Activated CD8-positive, alpha-beta T cell treated with anti-CD3 and anti-CD28 coated beads for 36 hours (primary cell): Measurements from ENCODE around the gene RNPC3. TPM values are rescaled to one million over a fixed set of nuclear protein-coding genes. Genes with fewer than 3 reads are reported as not detected.

Source experiments
- ATAC-seq: fragments of 200-7000 bp; cut with Tn5 transposase; one replicate; pipeline ENCODE4 v1.10.0; 2021; ENCODE audit warnings: mild to moderate bottlenecking, moderate library complexity
- CTCF ChIA-PET: fragments of 350-600 bp; sonication (Branson Sonifier 250); formaldehyde crosslinking; loops from one replicate; lab custom pipeline; 2021; ENCODE audit warnings: antibody characterized with exemption; lab: Charles Lee
- POLR2A ChIA-PET: fragments of 350-600 bp; sonication (Branson Sonifier 250); formaldehyde crosslinking; loops from one replicate; lab custom pipeline; 2021; ENCODE audit warnings: antibody characterized with exemption; lab: Charles Lee
- DNase-seq: peaks from one replicate; pipeline ENCODE4 v3.0.0-alpha.2; 2020
- H3K27ac Mint-ChIP-seq: one replicate; pipeline ENCODE4 v1.8.0; 2021; ENCODE audit warnings: mild to moderate bottlenecking, mixed read lengths
- H3K27me3 Mint-ChIP-seq: one replicate; pipeline ENCODE4 v1.8.0; 2021; ENCODE audit warnings: mixed read lengths
- H3K36me3 Mint-ChIP-seq: one replicate; pipeline ENCODE4 v1.8.0; 2021; ENCODE audit warnings: low read depth, mixed read lengths
- H3K4me1 Mint-ChIP-seq: one replicate; pipeline ENCODE4 v1.8.0; 2021; ENCODE audit warnings: low read depth, mixed read lengths
- H3K4me3 Mint-ChIP-seq: one replicate; pipeline ENCODE4 v1.8.0; 2021; ENCODE audit warnings: mild to moderate bottlenecking, moderate library complexity, mixed read lengths
- H3K9me3 Mint-ChIP-seq: one replicate; pipeline ENCODE4 v1.8.0; 2021; ENCODE audit warnings: mixed read lengths
- CTCF ChIP-seq: fragments of 200-600 bp; IDR thresholded peaks from one replicate; pipeline ENCODE4 v1.8.0; 2022; ENCODE audit warnings: antibody characterized with exemption, mild to moderate bottlenecking
- intact Hi-C: fragments of 100-400 bp; cut with micrococcal nuclease; formaldehyde crosslinking; loops from one replicate; pipeline ENCODE4 v1.10.0; 2022
- total RNA-seq, 2 experiments: library from RNA; stranded (reverse); gene quantifications; one replicate each; pipeline ENCODE4 v1.2.3, GENCODE V29; 2021

Gene RNPC3
- total RNA-seq, 2 experiments from 2014 or later, result 22.8 to 23.2 TPM

- DNase-seq, result peak; percentile 19
- Mint-ChIP-seq H3K9me3 (peaks cover 15% of the 10 kb centered on the region), H3K27ac (peak overlapping the region; percentile 95), H3K27me3 (no peaks in the 10 kb centered on the region), H3K4me1 (peaks cover 38% of the 10 kb centered on the region), H3K4me3 (peak overlapping the region; percentile 16), H3K36me3 (peaks cover 26% of the 10 kb centered on the region)
- ATAC-seq, result peak; percentile 31
- POLR2A ChIA-PET, result interaction anchor here (1.4 kb wide), 1 partner anchor 11 kb away, joined by 3 read pairs; the partner anchor contains the start of gene RNPC3
- TF ChIP-seq CTCF, result peak; percentile 71
- intact Hi-C loops, result no loop called here
- CTCF ChIA-PET, result interaction anchor here (0.6 to 2.5 kb wide), 7 partner anchors 11 to 1992 kb away, joined by 3 to 23 read pairs (median 4); partner anchors contain the start of gene RNPC3
Measured at GRCh38 chr1:103514920-103515503, 10.5 kb upstream of the RNPC3 start.

- POLR2A ChIA-PET, result interaction anchor here (1.4 kb wide), 1 partner anchor 9 kb away, joined by 3 read pairs; the partner anchor contains the start of gene RNPC3
- Mint-ChIP-seq H3K27ac (peak overlapping the region; percentile 95), H3K27me3 (no peaks in the 10 kb centered on the region), H3K4me3 (peak overlapping the region; percentile 16), H3K4me1 (peaks cover 38% of the 10 kb centered on the region), H3K36me3 (peaks cover 14% of the 10 kb centered on the region), H3K9me3 (peaks cover 9% of the 10 kb centered on the region)
- DNase-seq (no peak), ATAC-seq (peak; percentile 48)
- TF ChIP-seq CTCF, result no peak
- intact Hi-C loops, result no loop called here
- CTCF ChIA-PET, result no interaction called here
Measured at GRCh38 chr1:103516283-103516682, 9.2 kb upstream of the RNPC3 start.

- DNase-seq (peak; percentile 3), ATAC-seq (peak; percentile 68)
- H3K4me1 Mint-ChIP-seq, result peaks cover 38% of the 10 kb centered on the region
- peak overlapping the region; percentile 95 for H3K27ac Mint-ChIP-seq
- ChIA-PET POLR2A (interaction anchor here (1.4 kb wide), 1 partner anchor 9 kb away, joined by 3 read pairs; the partner anchor contains the start of gene RNPC3), CTCF (interaction anchor here (1.7 kb wide), 1 partner anchor 9 kb away, joined by 6 read pairs; the partner anchor contains the start of gene RNPC3)
- no peaks in the 10 kb centered on the region for H3K27me3 Mint-ChIP-seq
- no peak for TF ChIP-seq CTCF
- peaks cover 5% of the 10 kb centered on the region for H3K9me3 Mint-ChIP-seq
- H3K36me3 Mint-ChIP-seq, result peaks cover 10% of the 10 kb centered on the region
- H3K4me3 Mint-ChIP-seq, result peak overlapping the region; percentile 13
- intact Hi-C loops, result no loop called here
Measured at GRCh38 chr1:103516693-103517092, 8.8 kb upstream of the RNPC3 start.

- ATAC-seq (peak; percentile 60), DNase-seq (peak; percentile 8)
- intact Hi-C loops, result no loop called here
- TF ChIP-seq CTCF, result no peak
- H3K36me3 Mint-ChIP-seq, result peaks cover 2% of the 10 kb centered on the region
- H3K27ac Mint-ChIP-seq, result peak overlapping the region; percentile 95
- H3K4me3 Mint-ChIP-seq, result peak overlapping the region; percentile 56
- H3K27me3 Mint-ChIP-seq, result no peaks in the 10 kb centered on the region
- no peaks in the 10 kb centered on the region for H3K9me3 Mint-ChIP-seq
- peaks cover 38% of the 10 kb centered on the region for H3K4me1 Mint-ChIP-seq
- ChIA-PET CTCF (interaction anchor here (1.7 kb wide), 1 partner anchor 9 kb away, joined by 6 read pairs; the partner anchor contains the start of gene RNPC3), POLR2A (no interaction called here)
Measured at GRCh38 chr1:103517380-103518047, 8.0 kb upstream of the RNPC3 start.

GRCh38 chr1:103520822-103521221 lies 4.7 kb upstream of the RNPC3 start:
- ChIA-PET CTCF (no interaction called here), POLR2A (no interaction called here)
- DNase-seq (no peak), ATAC-seq (no peak)
- H3K4me1 Mint-ChIP-seq, result peaks cover 37% of the 10 kb centered on the region
- H3K27ac Mint-ChIP-seq, result no peak overlapping the region
- no peaks in the 10 kb centered on the region for H3K27me3 Mint-ChIP-seq
- TF ChIP-seq CTCF, result no peak
- intact Hi-C loops, result no loop called here
- H3K9me3 Mint-ChIP-seq, result no peaks in the 10 kb centered on the region
- H3K36me3 Mint-ChIP-seq, result no peaks in the 10 kb centered on the region
- H3K4me3 Mint-ChIP-seq, result no peak overlapping the region
